CD4-positive, alpha-beta T cell treated with Interleukin-6 for 4 hours (primary cell): Measurements from ENCODE around the gene TTF2.

Experiments used
- DNase-seq: peaks from one replicate; pipeline ENCODE4 v3.0.0-alpha.2; 2020; ENCODE audit warnings: mixed read lengths

The TTF2 gene

DNA sequence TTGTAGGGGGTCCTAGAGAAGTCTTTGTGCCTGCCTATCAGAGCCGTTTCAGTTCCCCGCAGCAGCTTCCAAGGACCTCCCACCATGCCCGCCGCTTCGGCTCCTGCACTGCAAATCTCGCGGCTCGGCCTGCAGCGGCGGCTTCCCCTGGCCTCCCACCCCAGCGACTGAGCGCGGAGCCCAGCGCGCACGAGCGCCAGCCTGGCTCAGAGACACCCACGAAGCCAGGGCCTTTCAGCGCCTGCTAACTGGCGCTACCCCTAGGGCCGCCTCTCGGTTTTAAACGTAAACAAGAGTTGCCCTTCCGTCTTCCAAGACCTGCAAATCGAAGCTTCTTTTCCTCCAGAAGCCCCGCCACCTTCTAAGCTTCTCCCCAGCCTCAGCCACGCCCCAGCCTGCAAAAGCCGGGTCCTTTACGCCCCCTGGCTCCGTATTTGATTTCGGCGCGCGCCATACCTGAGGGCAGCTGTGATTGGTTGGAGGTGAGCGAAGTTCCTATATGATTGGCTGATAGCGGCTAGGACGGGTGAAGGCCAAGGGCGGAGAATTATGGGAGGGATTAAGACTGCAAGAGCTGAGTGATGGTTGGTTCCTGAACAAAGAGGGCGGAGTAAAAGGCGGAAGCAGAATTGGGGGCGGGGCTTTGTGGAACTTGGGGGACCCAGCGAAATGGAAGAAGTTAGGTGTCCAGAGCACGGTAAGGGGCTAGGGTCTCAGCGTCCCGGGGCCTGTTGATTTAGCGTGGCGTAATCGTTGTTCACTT is at the start of gene TTF2:
TTF2 (plus strand) TSS at position 649 of the 763 bp plus-strand sequence; CDS start at position 670, 21 bp downstream.
- DNase-seq = peak; percentile 94

DNA sequence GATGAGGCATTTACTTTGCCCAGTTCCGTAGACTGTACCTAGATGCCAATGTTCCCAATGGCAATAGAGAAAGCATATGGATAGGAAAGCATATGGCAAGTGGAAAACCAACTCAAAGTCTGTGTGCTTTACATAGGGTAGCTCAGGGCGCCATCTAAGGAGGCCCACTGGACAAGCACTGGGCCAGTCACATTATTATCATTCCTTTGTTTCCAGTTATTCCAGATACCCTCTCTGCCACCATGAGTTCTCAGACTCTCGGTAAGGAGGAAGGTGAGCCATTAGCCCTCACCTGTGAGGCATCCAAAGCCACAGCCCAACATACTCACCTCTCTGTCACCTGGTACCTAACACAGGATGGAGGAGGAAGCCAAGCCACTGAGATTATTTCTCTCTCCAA is 48.8 kb upstream of the TTF2 start:
- DNase-seq = no peak

DNA sequence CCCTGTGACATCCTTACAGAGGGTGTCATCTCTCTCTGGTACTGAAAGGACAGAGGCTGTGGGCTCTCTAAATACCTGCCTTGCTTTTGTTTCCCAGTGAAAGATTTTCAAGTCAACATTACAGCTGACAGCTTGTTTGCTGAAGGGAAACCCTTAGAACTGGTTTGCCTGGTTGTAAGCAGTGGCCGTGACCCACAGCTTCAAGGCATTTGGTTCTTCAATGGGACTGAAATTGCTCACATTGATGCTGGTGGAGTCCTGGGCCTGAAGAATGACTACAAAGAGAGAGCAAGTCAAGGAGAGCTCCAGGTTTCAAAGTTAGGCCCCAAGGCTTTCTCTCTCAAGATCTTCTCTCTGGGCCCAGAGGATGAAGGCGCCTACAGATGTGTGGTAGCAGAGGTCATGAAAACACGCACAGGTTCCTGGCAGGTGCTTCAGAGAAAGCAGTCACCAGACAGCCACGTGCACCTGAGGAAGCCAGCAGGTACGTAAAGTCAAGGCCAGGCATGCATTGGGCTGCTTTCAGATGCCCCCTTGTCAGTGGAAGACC is 46.7 kb upstream of the TTF2 start:
- peak; percentile 17 for DNase-seq

DNA sequence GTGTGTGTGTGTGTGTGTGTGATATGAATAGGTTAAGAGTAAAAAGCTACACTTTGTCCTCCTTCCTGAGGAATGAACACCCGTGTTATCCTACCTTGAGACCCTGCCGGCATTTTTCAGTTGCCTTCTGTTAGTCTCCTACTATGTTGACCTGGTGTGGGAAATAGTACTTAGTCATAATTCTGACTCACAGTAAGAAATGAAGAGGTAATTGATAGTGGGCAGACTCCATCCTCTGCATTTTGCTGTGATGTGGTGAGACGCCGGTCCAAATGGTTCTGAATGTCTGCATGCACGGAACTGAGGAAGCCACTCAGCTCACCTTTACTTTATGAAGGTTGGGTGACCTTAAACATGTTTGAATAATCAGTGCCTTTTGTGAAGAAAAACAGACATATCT is 45.9 kb upstream of the TTF2 start:
- DNase-seq = peak; percentile 36

DNA sequence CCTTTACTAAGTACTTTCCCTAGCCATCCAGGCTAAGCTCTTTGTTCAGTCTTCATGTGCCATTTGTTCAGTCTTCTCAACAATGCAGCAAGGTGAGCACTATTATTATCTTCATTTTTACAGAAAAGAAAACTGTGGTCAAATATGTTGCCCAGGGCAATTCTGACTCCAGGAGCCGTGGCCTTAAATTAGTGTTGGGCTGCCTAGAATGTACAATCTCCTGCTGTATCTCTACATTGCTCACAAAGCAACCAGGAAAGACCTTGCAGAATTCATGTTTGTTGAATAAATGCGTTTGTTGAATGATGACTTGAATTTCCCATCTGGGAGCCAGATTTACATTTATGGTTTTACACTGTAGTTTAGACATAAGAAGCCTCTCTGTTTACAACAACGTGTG is 44.4 kb upstream of the TTF2 start:
- DNase-seq = no peak

DNA sequence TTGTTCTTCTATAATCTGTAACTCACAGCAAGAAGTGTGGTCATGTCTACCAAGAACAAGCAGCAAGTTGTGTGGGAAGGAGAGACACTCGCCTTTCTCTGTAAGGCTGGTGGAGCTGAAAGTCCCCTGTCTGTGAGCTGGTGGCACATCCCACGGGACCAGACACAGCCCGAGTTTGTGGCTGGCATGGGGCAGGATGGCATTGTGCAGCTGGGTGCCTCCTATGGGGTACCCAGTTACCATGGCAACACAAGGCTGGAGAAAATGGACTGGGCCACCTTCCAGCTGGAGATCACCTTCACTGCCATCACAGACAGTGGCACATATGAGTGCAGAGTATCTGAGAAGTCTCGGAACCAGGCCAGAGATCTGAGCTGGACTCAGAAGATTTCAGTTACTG is 43.1 kb upstream of the TTF2 start:
- DNase-seq = no peak

DNA sequence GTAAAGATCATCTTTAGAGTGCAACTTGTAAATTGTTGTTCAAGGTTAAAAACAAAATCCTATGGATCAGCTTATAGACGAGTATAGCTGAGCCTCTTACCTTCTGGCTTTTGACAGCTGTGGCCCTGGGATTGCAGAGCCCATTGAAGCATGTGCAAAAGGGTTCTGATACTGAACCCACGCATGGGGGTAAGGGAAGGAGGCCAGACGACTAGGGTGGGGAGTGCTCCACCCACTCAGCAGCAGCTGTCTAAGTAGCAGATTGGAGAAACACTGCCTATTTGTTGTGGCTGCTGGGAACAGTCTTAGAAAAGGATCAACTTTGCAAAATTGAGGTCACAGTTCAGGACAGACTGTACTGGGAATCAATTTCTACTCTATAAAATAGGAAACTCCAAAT is 42.5 kb upstream of the TTF2 start:
- DNase-seq = no peak

DNA sequence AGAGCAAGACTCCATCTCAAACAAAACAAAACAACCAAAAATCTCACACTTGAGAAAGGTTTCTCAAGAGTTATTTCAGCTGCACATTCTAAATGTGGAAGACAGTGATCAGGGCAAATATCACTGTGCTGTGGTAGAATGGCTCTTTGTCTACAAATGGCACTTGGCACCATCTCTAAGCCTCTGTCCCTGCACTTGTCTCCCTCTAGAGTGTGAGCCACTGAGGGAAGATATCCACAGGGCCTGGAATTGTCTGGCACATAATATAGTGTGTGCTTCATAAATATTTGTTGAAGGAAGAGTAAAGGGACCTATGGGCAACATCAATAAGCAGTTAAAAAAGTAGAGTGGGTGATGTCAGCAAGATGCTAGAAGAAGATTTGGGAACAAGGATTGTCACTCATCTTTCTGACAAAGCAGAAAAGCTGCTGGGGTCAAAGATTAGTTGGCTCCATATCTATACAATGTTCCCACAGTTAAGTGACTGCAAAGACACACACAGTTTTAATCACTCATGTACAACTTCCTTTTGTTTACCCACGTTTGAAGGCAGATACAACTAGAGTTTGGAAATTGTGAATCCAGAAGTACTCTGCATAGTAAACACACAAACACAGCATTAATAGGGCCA is 39.5 kb upstream of the TTF2 start:
- DNase-seq = no peak

DNA sequence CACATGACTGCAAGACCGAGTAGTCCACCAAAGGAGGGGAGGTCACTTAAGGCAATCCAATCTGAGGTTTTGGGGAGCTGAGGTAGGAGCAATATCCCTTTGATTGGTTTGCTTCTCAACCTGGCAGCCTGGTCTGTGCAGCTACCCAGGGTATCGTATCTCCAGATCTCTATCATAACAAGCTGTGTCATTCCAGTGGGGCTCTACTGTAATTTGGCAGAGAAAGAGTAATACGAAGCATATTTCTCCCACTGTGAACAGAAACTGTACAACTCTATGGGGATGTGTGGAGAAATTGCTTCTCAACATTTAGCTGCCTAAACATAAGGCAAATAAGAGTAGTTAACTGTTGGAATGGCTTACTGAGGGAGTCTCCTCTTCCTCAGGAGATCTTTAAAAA is 38.0 kb upstream of the TTF2 start:
- DNase-seq = no peak

DNA sequence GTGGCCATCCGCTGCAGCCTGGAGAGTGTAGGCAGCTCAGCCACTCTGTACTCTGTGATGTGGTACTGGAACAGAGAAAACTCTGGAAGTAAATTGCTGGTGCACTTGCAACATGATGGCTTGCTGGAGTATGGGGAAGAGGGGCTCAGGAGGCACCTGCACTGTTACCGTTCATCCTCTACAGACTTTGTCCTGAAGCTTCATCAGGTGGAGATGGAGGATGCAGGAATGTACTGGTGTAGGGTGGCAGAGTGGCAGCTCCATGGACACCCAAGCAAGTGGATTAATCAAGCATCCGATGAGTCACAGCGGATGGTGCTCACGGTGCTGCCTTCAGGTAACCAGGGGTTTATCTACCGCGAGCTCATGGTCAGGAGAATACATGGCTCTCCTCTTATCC is 34.6 kb upstream of the TTF2 start:
- no peak for DNase-seq

DNA sequence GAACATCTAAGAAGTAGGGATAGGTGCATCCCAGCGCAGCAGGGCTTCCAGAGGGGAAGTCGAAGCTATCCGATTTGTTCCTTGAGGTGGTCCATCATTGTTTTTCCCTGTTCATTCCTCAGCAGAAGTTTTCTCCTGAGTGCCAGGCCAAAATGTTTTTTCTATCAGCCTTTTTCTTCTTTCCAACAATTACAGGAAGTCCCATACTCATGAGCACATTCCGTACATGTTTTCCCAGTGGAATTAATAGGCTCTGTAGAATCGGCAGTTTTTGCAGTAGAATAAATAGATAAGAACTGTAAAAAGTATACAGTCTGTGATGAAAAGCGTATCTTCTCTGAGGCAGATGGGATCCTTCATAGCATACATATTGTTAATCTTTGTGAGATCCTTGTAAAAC is 33.8 kb upstream of the TTF2 start:
- no peak for DNase-seq

DNA sequence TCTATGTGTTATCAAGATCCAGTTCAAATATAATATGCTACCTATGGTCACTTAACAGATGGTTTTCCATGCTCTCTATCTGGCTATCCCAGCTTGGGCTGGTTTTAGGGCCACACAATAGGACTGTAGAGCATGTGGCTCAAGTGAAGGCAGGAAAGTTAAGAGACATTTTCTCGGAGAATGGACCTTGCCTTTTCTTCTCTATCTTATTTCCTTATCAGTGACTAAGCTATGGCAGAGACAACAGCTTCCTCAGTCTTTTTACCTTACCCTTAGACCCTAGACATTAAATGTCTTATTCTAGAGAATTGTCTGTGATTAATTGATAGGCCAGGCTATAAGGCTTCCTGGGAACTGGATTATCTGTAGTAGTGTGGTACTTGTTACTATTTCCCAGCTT is 30.4 kb upstream of the TTF2 start:
- no peak for DNase-seq

DNA sequence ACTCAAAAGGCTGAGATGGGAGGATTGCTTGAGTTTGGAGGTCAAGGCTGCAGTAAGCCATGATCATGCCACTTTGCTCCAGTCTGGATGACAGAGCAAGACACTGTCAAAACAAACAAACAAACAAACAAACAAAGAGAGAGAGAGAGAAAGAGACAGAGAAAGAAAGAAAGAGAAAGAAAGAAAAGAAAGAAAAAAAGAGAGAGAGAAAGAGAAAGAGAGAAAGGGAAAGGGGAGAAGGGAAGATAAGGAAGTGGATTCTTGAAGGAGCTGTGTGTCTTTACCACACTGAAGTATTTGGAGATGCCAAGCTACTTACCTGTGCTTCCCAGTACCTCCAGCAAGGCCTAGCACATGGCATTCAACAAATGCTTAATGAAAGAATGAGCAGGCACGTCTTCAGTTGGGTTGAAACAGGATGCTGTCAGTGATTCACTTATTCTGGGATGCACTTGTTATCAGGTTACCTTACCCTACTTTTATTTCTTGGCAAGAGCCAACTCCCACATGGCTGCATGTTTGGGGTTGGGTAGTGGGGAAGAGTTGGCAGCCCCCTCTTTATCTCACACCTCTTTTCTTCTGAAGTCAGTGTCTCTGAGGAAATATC is 29.8 kb upstream of the TTF2 start:
- no peak for DNase-seq

DNA sequence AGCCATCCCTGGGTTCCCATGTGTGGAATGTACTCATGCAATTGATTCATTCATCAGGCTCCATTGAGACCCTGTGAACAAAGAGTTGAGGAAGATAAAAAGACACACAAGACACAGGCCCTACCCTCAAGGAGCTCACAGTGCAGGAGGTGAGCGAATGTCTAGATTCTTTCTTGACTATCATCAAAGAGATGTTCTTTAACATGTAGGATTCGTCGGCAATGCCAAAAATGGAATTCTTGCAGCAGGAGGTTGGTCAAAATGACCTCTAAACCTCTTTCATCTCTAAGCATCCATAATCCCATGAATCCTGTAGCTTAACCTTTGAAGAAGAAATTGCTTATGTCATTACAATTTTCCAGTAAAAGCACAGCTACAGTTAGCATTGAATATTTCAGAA is 27.9 kb upstream of the TTF2 start:
- DNase-seq = no peak

DNA sequence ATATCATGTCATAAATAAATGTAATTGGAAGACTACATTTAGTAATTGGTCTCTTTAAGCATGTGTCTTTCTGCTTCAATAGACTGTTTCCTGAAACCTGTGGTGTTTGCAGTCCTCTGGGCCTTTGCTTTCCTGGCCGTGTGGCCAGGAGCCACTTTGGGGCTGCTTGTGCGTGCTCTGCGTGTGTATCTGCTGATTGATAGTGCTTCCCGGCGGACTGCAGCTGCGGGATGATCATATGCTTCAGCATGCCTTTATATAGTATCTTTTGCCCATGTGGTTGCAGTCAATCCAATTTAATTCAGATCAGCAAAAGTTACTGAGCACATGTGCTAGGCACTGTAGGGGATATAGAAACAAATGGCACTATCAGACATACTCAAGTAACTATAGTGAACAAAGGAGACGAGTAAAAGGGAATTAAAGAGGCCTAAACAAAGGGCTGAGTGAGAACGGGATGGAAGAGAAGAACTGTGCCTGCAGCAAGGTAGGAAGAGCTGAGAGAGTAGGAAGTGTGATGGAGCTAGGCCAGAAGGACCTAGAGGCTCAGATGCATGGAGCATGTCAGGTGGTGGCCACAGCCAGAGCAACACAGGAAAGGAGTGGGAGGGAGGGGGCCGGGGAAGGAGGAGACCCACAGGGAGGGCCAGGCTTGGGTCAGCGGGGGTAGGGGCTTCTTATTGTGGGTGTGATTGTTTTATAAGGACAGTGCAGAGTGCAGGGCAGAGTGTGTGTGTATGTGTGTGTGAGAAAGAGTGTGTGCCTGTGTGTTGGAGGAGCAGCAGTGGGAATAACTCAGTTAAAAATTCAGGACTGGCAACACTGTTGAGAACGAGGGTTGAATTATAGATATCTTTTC is 27.2 kb upstream of the TTF2 start:
- no peak for DNase-seq

DNA sequence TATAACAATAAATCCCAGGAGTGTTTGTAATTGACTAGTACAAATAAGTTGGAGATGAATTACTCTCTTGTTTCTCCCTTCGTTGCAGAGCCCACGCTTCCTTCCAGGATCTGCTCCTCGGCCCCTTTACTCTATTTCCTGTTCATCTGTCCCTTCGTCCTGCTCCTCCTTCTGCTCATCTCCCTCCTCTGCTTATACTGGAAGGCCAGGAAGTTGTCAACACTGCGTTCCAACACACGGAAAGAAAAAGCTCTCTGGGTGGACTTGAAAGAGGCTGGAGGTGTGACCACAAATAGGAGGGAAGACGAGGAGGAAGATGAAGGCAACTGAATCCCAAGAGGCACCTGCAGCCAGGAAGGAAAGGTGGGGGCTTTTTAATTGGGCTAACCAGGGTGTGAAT is 26.4 kb upstream of the TTF2 start:
- no peak for DNase-seq

DNA sequence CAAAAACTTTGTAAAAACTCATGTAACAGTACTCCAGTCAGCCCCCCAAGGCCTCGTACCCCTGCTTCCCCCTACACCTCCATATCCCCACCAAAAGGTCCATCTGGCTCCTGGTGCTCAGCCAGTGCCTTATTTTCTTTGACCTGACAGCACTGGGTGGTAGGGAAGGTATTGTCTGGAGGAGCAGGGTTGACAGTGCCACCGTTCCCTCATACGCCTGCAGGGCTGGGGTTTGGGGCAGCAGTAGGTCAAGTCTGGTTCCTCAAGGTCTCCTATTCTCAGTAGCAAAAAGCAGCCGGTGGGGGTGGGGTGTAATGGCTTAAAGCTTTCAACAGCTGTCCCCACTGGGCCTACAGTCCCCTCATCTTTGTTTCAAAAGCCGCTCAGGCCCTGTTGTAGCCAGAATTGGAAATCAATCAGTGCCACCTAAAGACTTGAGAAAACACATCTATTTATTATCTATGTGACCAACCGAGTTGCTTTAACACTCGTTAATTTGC is 25.3 kb upstream of the TTF2 start:
- no peak for DNase-seq

DNA sequence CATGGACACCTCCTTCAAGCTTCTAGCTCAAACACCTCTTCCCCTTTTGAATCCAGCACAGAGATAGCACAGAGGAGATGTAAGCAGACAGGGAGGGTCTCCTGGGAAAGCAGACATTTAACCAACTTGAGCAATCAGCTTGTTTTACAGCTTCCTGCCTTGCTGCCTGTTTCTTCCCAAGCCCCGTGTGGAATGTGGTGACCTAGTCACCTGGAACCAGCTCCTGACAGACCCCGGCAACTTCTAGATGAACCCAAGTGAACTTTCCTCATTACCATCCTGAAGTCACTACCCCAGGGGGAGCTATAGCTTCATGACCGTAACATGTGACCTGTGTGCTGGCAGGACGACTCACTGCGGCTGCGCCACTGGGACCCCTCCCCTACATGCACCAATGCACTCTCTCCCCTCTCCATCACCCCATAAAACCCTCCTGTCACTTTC is 24.1 kb upstream of the TTF2 start:
- no peak for DNase-seq

DNA sequence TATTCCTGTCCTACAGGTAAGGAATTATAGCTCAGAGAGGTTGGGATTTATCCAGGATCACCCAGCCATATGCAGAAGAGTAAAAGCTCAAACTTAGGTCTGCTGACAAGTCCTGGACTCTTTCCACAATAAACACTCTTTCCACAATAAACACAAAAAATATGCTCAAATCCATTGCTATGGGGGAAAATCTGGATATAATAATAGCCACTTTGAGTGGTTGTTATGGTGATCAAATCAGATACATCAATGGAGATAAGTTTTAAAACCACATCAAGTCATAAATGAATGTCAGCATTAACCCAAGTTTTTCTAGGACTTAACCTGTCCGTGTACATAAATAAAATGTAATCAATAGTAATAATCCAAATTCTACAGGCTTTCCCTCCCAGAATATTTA is 22.3 kb upstream of the TTF2 start:
- no peak for DNase-seq

DNA sequence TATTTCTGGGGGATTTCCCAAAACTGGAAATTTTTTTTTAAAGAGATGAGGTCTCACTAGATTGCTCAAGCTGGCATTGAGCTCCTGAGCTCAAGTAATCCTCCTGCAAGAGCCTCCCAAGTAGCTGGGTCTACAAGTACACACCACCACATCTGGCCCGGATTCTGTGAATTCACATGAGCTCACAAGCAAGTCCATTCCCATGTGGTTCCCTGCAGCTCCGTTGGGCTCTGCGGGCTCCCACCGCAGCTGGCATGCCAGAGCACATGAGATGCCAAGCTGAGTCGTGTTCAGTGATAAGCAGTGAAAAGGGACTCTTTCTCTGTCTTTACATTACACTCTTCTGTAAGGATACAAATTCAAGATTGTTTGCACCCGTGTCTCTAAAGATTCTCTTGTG is 21.9 kb upstream of the TTF2 start:
- DNase-seq = no peak

DNA sequence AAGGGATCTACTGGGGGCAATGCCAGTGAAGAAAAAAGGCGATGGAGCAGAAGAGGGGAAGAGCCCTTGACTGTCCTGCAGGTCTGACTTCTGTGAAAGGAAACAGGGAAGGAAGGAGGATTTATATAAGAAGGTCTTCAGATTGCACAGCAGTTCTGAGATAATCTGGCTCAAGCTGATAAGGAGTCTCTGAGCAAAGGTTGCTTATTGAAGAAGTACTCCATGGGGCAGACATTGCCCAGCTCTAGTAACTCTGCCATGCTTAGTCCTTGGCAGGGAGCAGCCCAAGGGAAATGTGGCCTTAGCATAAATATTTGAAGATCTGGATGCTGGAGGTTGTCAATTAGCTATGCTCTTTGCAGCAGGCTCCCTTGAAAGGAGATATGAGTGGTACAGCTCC is 15.9 kb upstream of the TTF2 start:
- DNase-seq = no peak

DNA sequence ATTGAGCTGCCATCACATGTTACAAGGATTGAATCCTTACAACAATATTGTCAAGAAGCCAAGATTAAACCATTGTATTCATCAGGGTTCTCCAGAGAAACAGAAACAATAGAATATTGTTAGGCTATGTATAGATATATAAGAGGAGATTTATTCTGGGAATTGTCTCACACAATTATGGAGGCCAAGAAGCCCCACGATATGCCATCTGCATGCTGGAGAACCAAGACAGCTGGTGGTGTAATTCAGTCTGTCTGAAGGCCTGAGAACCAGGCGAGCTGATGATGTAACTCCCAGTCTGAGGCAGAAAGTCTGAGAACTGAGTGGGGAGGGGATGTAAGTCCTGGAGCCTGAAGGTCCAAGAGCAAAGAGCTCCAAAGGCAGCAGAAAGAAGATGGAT is 14.5 kb upstream of the TTF2 start:
- no peak for DNase-seq

DNA sequence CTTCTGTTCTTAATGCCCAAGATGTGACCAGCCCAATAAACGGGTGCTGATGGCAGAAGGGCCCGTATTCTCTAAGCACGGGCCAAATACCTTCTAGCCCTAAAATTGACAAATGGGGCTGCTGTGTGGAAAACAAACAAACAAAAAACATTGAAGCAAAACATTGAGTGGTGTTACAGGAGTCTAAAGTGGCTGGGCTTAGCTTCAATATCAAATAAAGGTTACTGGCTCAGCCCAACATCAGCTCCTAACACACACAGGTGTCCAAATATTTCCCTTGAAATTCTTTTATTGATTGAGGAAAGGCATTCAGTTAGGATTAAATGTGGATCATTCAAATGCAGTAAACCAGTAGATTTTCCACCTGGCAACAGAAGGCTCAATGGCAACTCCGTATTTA is 13.3 kb upstream of the TTF2 start:
- DNase-seq = no peak
